Trophoblast cell (in vitro differentiated cells and primary cell): ENCODE data around the gene NEDD8.

Experiments used
- DNase-seq, 2 donors: peaks; one replicate each; pipeline ENCODE4 v3.0.0-alpha.2; 2016
- H2AFZ ChIP-seq: 2 replicates; pipeline ENCODE4 v1.6.1; 2013; ENCODE audit warnings: low read length, moderate library complexity, mild to moderate bottlenecking; ENCODE audit not compliant: insufficient read depth, poor library complexity
- H2AK5ac ChIP-seq: 2 replicates; pipeline ENCODE4 v1.6.1; 2013; ENCODE audit warnings: mild to moderate bottlenecking, low read length
- H2BK120ac ChIP-seq: 2 replicates; pipeline ENCODE4 v1.6.1; 2013; ENCODE audit warnings: low read length, mild to moderate bottlenecking, moderate library complexity; ENCODE audit not compliant: insufficient read depth, poor library complexity
- H2BK12ac ChIP-seq: 2 replicates; pipeline ENCODE4 v1.6.1; 2013; ENCODE audit warnings: mild to moderate bottlenecking, low read length, moderate library complexity
- H2BK5ac ChIP-seq: 2 replicates; pipeline ENCODE4 v1.6.1; 2013; ENCODE audit warnings: low read length, low read depth, moderate library complexity, mild to moderate bottlenecking; ENCODE audit not compliant: poor library complexity
- H3K14ac ChIP-seq: 2 replicates; pipeline ENCODE4 v1.6.1; 2013; ENCODE audit warnings: mild to moderate bottlenecking, low read length
- H3K18ac ChIP-seq: 2 replicates; pipeline ENCODE4 v1.6.1; 2013; ENCODE audit warnings: mild to moderate bottlenecking, low read length
- H3K23ac ChIP-seq: 2 replicates; pipeline ENCODE4 v1.6.1; 2013; ENCODE audit warnings: low read length
- H3K27ac ChIP-seq: 2 replicates; pipeline ENCODE4 v1.5.1; 2013; ENCODE audit warnings: low read depth, mild to moderate bottlenecking, inconsistent platforms, low read length, moderate library complexity
- H3K27me3 ChIP-seq: 2 replicates; pipeline ENCODE4 v1.6.1; 2013; ENCODE audit warnings: inconsistent platforms, mild to moderate bottlenecking, low read length, moderate library complexity; ENCODE audit not compliant: insufficient read depth
- H3K36me3 ChIP-seq, 2 experiments: 1 replicate in 1 of 2; 2 replicates in 1 of 2; pipeline ENCODE4 v1.6.1; 2013; ENCODE audit warnings: low read length in 2 of 2, mild to moderate bottlenecking in 2 of 2, moderate library complexity in 1 of 2; ENCODE audit not compliant: insufficient read depth in 2 of 2, control insufficient read depth in 1 of 2
- H3K4ac ChIP-seq: 2 replicates; pipeline ENCODE4 v1.6.1; 2013; ENCODE audit warnings: low read depth, mild to moderate bottlenecking, low read length, moderate library complexity
- H3K4me1 ChIP-seq, 2 experiments: 1 replicate in 1 of 2; 2 replicates in 1 of 2; pipeline ENCODE4 v1.6.1; 2013; ENCODE audit warnings: low read length in 2 of 2, mild to moderate bottlenecking in 2 of 2, moderate library complexity in 1 of 2; ENCODE audit not compliant: insufficient read depth in 2 of 2, control insufficient read depth in 1 of 2
- H3K4me2 ChIP-seq: 2 replicates; pipeline ENCODE4 v1.6.1; 2013; ENCODE audit warnings: inconsistent platforms, mild to moderate bottlenecking, low read length, moderate library complexity
- H3K4me3 ChIP-seq: 2 replicates; pipeline ENCODE4 v1.5.1; 2013; ENCODE audit warnings: mild to moderate bottlenecking, low read depth, low read length, inconsistent platforms
- H3K79me1 ChIP-seq: one replicate; pipeline ENCODE4 v1.6.1; 2013; ENCODE audit warnings: low read length
- H3K79me2 ChIP-seq: 2 replicates; pipeline ENCODE4 v1.6.1; 2013; ENCODE audit warnings: low read length, mild to moderate bottlenecking; ENCODE audit not compliant: control insufficient read depth, insufficient read depth, poor library complexity
- H3K9ac ChIP-seq: 2 replicates; pipeline ENCODE4 v1.6.1; 2013; ENCODE audit warnings: mild to moderate bottlenecking, low read length
- H3K9me3 ChIP-seq: 2 replicates; pipeline ENCODE4 v1.6.1; 2013; ENCODE audit warnings: low read depth, mild to moderate bottlenecking, control low read depth, inconsistent platforms, low read length; ENCODE audit not compliant: insufficient read depth
- H4K12ac ChIP-seq: 2 replicates; pipeline ENCODE4 v1.6.1; 2013; ENCODE audit warnings: low read depth, mild to moderate bottlenecking, low read length, moderate library complexity
- H4K8ac ChIP-seq: 2 replicates; pipeline ENCODE4 v1.6.1; 2013; ENCODE audit warnings: low read depth, mild to moderate bottlenecking, low read length, moderate library complexity
- H4K91ac ChIP-seq: one replicate; pipeline ENCODE4 v1.6.1; 2013; ENCODE audit warnings: low read depth, mild to moderate bottlenecking, low read length, moderate library complexity
- WGBS: extraction: QIAGEN DNeasy Blood & Tissue Kit; methylation state at CpG from one replicate; pipeline ENCODE4 v1.1.7; 2013; ENCODE audit warnings: missing lambda C conversion rate; ENCODE audit not compliant: insufficient read length, insufficient coverage; ENCODE audit errors: extremely low coverage; 5-methylcytosine and 5-hydroxymethylcytosine counted together

NEDD8 gene

GRCh38 chr14:24187539-24187915, 44.6 kb downstream of the NEDD8 start:
- H3K9me3 ChIP-seq = no peaks in the 10 kb centered on the region
- no peak overlapping the region for H4K91ac ChIP-seq
- no peak overlapping the region for H3K9ac ChIP-seq
- H4K8ac ChIP-seq = no peak overlapping the region
- H3K18ac ChIP-seq = no peak overlapping the region
- H2BK12ac ChIP-seq = no peak overlapping the region
- H2BK120ac ChIP-seq = no peak overlapping the region
- H3K4ac ChIP-seq = no peak overlapping the region
- H2AFZ ChIP-seq = no peak overlapping the region
- no peak overlapping the region for H3K27ac ChIP-seq
- peaks cover 4% of the 10 kb centered on the region for H3K79me2 ChIP-seq
- H3K36me3 ChIP-seq = peaks cover 48 to 64% of the 10 kb centered on the region in 2 experiments
- H2BK5ac ChIP-seq = no peak overlapping the region
- H3K79me1 ChIP-seq = peaks cover 4% of the 10 kb centered on the region
- peaks cover 2 to 3% of the 10 kb centered on the region in 2 experiments for H3K4me1 ChIP-seq
- no peak overlapping the region for H2AK5ac ChIP-seq
- H3K4me2 ChIP-seq = peak overlapping the region; percentile 64
- no peak overlapping the region for H3K4me3 ChIP-seq
- WGBS = no CpG with 5 or more reads among the region's 2 CpGs
- H3K23ac ChIP-seq = no peak overlapping the region
- DNase-seq = no peak
- no peak overlapping the region for H3K14ac ChIP-seq
- H3K27me3 ChIP-seq = no peaks in the 10 kb centered on the region
- no peak overlapping the region for H4K12ac ChIP-seq

DNA sequence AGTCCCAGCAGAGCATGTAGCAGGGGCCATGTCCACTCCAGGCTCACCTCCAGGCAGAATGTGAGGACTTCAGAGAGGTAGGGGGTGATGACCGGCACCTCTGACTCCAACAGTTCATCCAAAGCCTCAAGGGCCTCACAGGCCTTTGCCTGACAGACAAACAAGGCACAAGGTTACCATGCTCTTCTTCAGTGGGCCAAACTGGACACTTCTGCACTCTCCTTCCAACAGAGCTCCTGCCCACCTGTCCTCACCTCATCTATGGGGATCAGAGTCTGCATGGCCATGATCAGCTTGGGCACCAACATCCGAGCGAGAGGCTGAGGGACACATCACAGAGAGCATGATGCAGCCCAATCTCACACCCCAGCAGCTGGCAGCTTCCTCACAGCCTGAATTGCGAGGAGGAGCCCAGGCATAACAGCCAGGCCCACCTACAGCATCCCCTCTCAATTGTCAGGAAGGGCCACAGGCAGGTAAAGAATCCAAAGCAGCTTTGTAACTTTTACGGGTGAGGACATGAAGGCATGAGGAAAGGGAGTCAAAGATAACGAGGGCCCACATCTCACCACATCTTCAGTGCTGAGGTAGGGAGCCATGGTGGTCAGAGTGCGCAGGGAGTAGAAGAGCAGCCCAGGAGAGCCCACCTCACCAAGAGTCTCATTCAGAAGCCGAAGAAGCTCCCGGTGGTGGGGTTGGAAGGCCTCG, 45.2 kb downstream of the NEDD8 start:
- Histone ChIP-seq H4K91ac (no peak overlapping the region), H2BK12ac (no peak overlapping the region), H2BK120ac (no peak overlapping the region), H3K4me3 (no peak overlapping the region), H3K23ac (no peak overlapping the region), H3K79me1 (peaks cover 4% of the 10 kb centered on the region), H3K27ac (no peak overlapping the region), H3K4me1 (peaks cover 2 to 3% of the 10 kb centered on the region in 2 experiments), H4K12ac (no peak overlapping the region), H3K79me2 (peaks cover 4% of the 10 kb centered on the region), H3K9me3 (no peaks in the 10 kb centered on the region), H3K4me2 (no peak overlapping the region), H3K18ac (no peak overlapping the region), H3K4ac (no peak overlapping the region), H4K8ac (no peak overlapping the region), H3K27me3 (no peaks in the 10 kb centered on the region), H2BK5ac (no peak overlapping the region), H3K36me3 (peaks cover 49 to 64% of the 10 kb centered on the region in 2 experiments), H3K14ac (no peak overlapping the region), H2AK5ac (no peak overlapping the region), H2AFZ (no peak overlapping the region), H3K9ac (no peak overlapping the region)
- no peak for DNase-seq
- no CpG with 5 or more reads among the region's 10 CpGs for WGBS

DNA sequence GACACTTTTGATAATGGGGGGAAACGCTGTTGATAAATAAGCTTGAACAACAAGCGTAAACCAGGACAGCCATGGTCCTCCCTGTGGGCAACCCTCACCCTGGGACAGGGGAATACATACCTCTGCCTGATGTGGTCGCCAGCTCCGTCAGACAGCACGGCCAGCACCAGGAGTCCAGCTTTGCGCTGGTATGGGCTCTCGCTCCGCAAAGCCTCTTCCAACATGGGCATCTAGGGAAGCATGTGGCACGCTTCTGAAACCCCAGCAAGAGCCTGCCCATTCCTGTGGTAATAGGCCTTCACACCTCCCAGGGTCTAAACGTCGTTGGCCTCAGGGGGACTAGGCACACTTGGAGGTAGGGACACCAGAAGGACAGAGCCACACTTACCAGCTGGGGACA, 46.4 kb downstream of the NEDD8 start:
- H3K79me1 ChIP-seq = peaks cover 4% of the 10 kb centered on the region
- H3K18ac ChIP-seq = no peak overlapping the region
- H3K9ac ChIP-seq = no peak overlapping the region
- H3K27me3 ChIP-seq = no peaks in the 10 kb centered on the region
- H3K4me3 ChIP-seq = no peak overlapping the region
- H3K23ac ChIP-seq = no peak overlapping the region
- no peak overlapping the region for H2AK5ac ChIP-seq
- no CpG with 5 or more reads among the region's 11 CpGs for WGBS
- peaks cover 4% of the 10 kb centered on the region for H3K79me2 ChIP-seq
- no peak overlapping the region for H3K27ac ChIP-seq
- no peak overlapping the region for H3K4me2 ChIP-seq
- H2BK120ac ChIP-seq = no peak overlapping the region
- H4K91ac ChIP-seq = no peak overlapping the region
- no peak for DNase-seq
- H2BK12ac ChIP-seq = no peak overlapping the region
- H3K4me1 ChIP-seq = peaks cover 2 to 3% of the 10 kb centered on the region in 2 experiments
- H2AFZ ChIP-seq = no peak overlapping the region
- H3K4ac ChIP-seq = no peak overlapping the region
- H3K36me3 ChIP-seq = peaks cover 54 to 73% of the 10 kb centered on the region in 2 experiments
- no peak overlapping the region for H4K8ac ChIP-seq
- H3K14ac ChIP-seq = no peak overlapping the region
- H3K9me3 ChIP-seq = no peaks in the 10 kb centered on the region
- no peak overlapping the region for H4K12ac ChIP-seq
- no peak overlapping the region for H2BK5ac ChIP-seq

- H3K36me3 ChIP-seq = peaks cover 60 to 74% of the 10 kb centered on the region in 2 experiments
- no CpG with 5 or more reads among the region's 7 CpGs for WGBS
- H2AK5ac ChIP-seq = no peak overlapping the region
- H3K9me3 ChIP-seq = no peaks in the 10 kb centered on the region
- H3K4me1 ChIP-seq = peaks cover 2 to 3% of the 10 kb centered on the region in 2 experiments
- no peak overlapping the region for H3K14ac ChIP-seq
- H2BK120ac ChIP-seq = no peak overlapping the region
- no peak overlapping the region for H3K9ac ChIP-seq
- no peak overlapping the region for H3K18ac ChIP-seq
- no peak overlapping the region for H2BK5ac ChIP-seq
- no peak overlapping the region for H3K4me3 ChIP-seq
- no peak overlapping the region for H3K23ac ChIP-seq
- peaks cover 4% of the 10 kb centered on the region for H3K79me1 ChIP-seq
- peaks cover 4% of the 10 kb centered on the region for H3K79me2 ChIP-seq
- no peak overlapping the region for H3K4me2 ChIP-seq
- H2BK12ac ChIP-seq = no peak overlapping the region
- H3K4ac ChIP-seq = no peak overlapping the region
- no peak overlapping the region for H3K27ac ChIP-seq
- H2AFZ ChIP-seq = no peak overlapping the region
- H4K91ac ChIP-seq = no peak overlapping the region
- no peak overlapping the region for H4K8ac ChIP-seq
- no peak for DNase-seq
- no peak overlapping the region for H4K12ac ChIP-seq
- H3K27me3 ChIP-seq = no peaks in the 10 kb centered on the region
Measured at GRCh38 chr14:24185026-24185425, 47.1 kb downstream of the NEDD8 start.
